Measurements from ENCODE around the gene MUSK.

The MUSK gene

DNA sequence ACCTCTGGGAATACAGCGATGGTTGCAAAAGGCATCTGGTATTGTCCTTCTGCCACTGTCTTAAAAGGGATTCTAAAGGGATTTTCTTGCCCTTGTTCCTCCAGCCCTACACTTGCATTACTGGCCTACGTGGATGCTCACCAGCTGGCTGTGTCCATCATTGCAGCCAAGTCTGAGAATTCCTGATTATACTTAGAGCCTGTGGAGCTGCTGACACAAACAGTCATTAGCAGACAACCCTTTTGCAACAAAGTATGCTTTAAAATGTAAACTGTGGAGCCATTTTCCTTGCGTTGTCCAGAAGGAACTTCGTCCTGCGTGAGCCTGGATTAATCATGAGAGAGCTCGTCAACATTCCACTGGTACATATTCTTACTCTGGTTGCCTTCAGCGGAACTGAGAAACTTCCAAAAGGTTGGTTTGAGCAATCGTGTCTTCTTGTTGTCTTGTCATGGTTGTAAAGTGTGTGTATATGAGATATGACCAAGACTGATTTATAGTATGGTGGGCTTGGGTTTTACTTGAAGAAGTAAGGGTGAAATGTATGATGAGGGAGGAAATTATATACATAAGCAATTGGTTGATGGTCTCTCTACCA is at the start of gene MUSK:
MUSK (plus strand) TSS at position 222 of the 598 bp plus-strand sequence; CDS start at position 336, 114 bp downstream.
- Histone ChIP-seq H3K9ac (ENCODE audit: low read depth, low read length) (no peak within 1 kb of the TSS), H3K4me3 (ENCODE audit: low read depth, low read length) (no peak within 1 kb of the TSS), H3K36me3 (ENCODE audit: control insufficient read depth, insufficient read depth, low read length) (no peaks in the 10 kb centered on the region), H3K27me3 (ENCODE audit: control insufficient read depth, insufficient read depth, low read length) (no peaks in the 10 kb centered on the region), H3K4me1 (ENCODE audit: control insufficient read depth, insufficient read depth, low read length) (no peaks in the 10 kb centered on the region), H3K9me3 (ENCODE audit: control insufficient read depth, insufficient read depth, low read length) (no peaks in the 10 kb centered on the region)

DNA sequence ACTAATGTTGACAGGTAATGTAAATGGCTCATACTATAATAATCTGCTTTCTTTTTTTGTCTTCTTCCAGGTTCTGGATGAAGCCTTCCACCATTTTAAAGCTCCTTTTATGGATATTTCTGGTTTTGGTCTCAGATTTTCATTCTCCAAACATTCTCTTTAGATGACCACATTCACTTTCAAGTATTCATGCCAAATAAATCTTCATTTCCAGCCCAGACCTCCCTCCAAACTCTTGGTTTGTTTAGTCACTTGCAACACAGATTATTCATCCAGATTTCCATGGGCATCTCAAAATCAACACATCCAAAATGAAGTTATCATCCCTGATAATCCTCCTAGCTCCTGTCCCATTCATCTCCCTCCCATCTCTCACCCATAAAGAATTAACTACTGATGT is 48.8 kb upstream of the MUSK start:
- Histone ChIP-seq H3K9ac (ENCODE audit: low read depth, low read length) (no peak overlapping the region), H3K4me1 (ENCODE audit: control insufficient read depth, insufficient read depth, low read length) (no peaks in the 10 kb centered on the region), H3K36me3 (ENCODE audit: control insufficient read depth, insufficient read depth, low read length) (no peaks in the 10 kb centered on the region), H3K4me3 (ENCODE audit: low read depth, low read length) (no peak overlapping the region), H3K9me3 (ENCODE audit: control insufficient read depth, insufficient read depth, low read length) (no peaks in the 10 kb centered on the region), H3K27me3 (ENCODE audit: control insufficient read depth, insufficient read depth, low read length) (no peaks in the 10 kb centered on the region)

GRCh38 chr9:110620726-110621125 is 47.9 kb upstream of the MUSK start:
- Histone ChIP-seq H3K36me3 (ENCODE audit: control insufficient read depth, insufficient read depth, low read length) (no peaks in the 10 kb centered on the region), H3K27me3 (ENCODE audit: control insufficient read depth, insufficient read depth, low read length) (no peaks in the 10 kb centered on the region), H3K9me3 (ENCODE audit: control insufficient read depth, insufficient read depth, low read length) (no peaks in the 10 kb centered on the region), H3K9ac (ENCODE audit: low read depth, low read length) (no peak overlapping the region), H3K4me1 (ENCODE audit: control insufficient read depth, insufficient read depth, low read length) (no peaks in the 10 kb centered on the region), H3K4me3 (ENCODE audit: low read depth, low read length) (no peak overlapping the region)

- Histone ChIP-seq H3K9ac (ENCODE audit: low read depth, low read length) (no peak overlapping the region), H3K27me3 (ENCODE audit: control insufficient read depth, insufficient read depth, low read length) (no peaks in the 10 kb centered on the region), H3K4me1 (ENCODE audit: control insufficient read depth, insufficient read depth, low read length) (peaks cover 7% of the 10 kb centered on the region), H3K4me3 (ENCODE audit: low read depth, low read length) (no peak overlapping the region), H3K9me3 (ENCODE audit: control insufficient read depth, insufficient read depth, low read length) (no peaks in the 10 kb centered on the region), H3K36me3 (ENCODE audit: control insufficient read depth, insufficient read depth, low read length) (no peaks in the 10 kb centered on the region)
These were observed 46.2 kb upstream of the MUSK start for GRCh38 chr9:110622368-110622767.

DNA sequence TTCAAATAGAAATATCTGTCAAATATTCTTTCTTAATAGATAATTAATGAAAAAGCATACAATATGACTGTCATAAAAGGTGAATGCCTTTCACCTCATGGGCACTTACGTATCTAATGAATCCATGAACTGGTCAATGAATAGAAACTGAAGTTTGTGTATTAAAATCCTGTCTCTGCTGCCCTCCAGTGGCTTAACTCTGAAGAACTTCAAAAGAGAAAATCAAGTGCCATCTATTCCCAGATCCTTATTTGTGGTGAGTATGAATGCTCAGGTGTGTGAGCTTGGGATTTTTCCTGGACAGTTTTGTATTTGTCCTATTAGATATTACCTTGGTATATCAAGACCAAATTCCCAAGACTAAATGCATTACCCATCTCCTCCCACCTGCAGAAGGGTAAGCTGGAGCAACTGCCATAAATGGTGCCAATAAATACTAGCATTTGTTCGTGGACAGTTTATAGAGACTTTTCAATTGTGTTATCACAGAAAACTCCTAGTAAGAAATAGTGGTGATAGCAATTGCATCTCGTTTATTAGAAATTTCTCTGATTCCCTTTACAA is 45.0 kb upstream of the MUSK start:
- Histone ChIP-seq H3K27me3 (ENCODE audit: control insufficient read depth, insufficient read depth, low read length) (no peaks in the 10 kb centered on the region), H3K4me3 (ENCODE audit: low read depth, low read length) (no peak overlapping the region), H3K9ac (ENCODE audit: low read depth, low read length) (no peak overlapping the region), H3K4me1 (ENCODE audit: control insufficient read depth, insufficient read depth, low read length) (peaks cover 7% of the 10 kb centered on the region), H3K9me3 (ENCODE audit: control insufficient read depth, insufficient read depth, low read length) (no peaks in the 10 kb centered on the region), H3K36me3 (ENCODE audit: control insufficient read depth, insufficient read depth, low read length) (no peaks in the 10 kb centered on the region)

GRCh38 chr9:110626101-110626829 is 42.3 kb upstream of the MUSK start:
- H3K4me3 ChIP-seq (ENCODE audit: low read depth, low read length) = no peak overlapping the region
- H3K9ac ChIP-seq (ENCODE audit: low read depth, low read length) = no peak overlapping the region
- H3K27me3 ChIP-seq (ENCODE audit: control insufficient read depth, insufficient read depth, low read length) = no peaks in the 10 kb centered on the region
- peaks cover 7% of the 10 kb centered on the region for H3K4me1 ChIP-seq (ENCODE audit: control insufficient read depth, insufficient read depth, low read length)
- no peaks in the 10 kb centered on the region for H3K36me3 ChIP-seq (ENCODE audit: control insufficient read depth, insufficient read depth, low read length)
- H3K9me3 ChIP-seq (ENCODE audit: control insufficient read depth, insufficient read depth, low read length) = no peaks in the 10 kb centered on the region

DNA sequence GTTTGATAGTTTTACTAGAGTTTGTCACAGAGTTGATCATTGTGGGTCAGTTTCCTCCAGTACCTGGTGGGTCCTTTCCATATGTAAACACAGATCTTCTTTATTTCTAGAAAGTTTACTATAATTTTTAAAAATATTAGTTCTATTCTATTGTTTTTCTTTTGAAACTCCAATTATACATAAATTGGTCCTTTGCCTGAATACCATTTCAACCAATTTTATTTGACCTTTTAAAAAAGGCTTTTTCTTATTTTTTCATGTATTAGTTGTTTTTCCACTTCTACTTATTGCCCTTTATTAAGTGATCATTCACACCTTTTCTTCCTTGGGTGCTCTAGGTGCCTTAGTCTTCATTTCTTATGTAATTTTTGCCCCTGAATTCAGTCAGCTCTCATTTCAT is 33.0 kb upstream of the MUSK start:
- Histone ChIP-seq H3K27me3 (ENCODE audit: control insufficient read depth, insufficient read depth, low read length) (no peaks in the 10 kb centered on the region), H3K36me3 (ENCODE audit: control insufficient read depth, insufficient read depth, low read length) (no peaks in the 10 kb centered on the region), H3K4me1 (ENCODE audit: control insufficient read depth, insufficient read depth, low read length) (no peaks in the 10 kb centered on the region), H3K9ac (ENCODE audit: low read depth, low read length) (no peak overlapping the region), H3K9me3 (ENCODE audit: control insufficient read depth, insufficient read depth, low read length) (no peaks in the 10 kb centered on the region), H3K4me3 (ENCODE audit: low read depth, low read length) (no peak overlapping the region)

- Histone ChIP-seq H3K9ac (ENCODE audit: low read depth, low read length) (no peak overlapping the region), H3K27me3 (ENCODE audit: control insufficient read depth, insufficient read depth, low read length) (no peaks in the 10 kb centered on the region), H3K4me1 (ENCODE audit: control insufficient read depth, insufficient read depth, low read length) (no peaks in the 10 kb centered on the region), H3K4me3 (ENCODE audit: low read depth, low read length) (no peak overlapping the region), H3K36me3 (ENCODE audit: control insufficient read depth, insufficient read depth, low read length) (no peaks in the 10 kb centered on the region), H3K9me3 (ENCODE audit: control insufficient read depth, insufficient read depth, low read length) (no peaks in the 10 kb centered on the region)
These were observed 30.1 kb upstream of the MUSK start for GRCh38 chr9:110638381-110638954.

DNA sequence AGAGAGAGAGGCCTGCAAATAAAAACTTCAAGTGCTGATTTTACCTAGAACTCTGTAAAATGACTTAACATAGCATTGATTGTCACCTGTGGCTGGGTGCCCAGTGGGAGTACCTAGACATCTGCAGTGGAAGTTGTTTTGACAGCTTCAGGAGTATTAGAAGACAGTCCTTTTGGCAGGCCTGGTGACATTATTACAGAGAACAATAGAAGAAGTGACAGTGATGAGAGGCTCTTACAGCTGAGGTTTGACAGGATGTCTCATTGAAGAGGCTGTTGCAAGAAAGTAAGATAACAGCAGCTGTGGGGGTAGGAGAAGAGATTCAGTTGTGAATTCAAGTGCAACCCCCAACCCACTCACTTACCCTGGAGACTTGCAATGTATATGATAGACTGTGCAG is 27.9 kb upstream of the MUSK start:
- Histone ChIP-seq H3K4me3 (ENCODE audit: low read depth, low read length) (no peak overlapping the region), H3K9ac (ENCODE audit: low read depth, low read length) (no peak overlapping the region)

DNA sequence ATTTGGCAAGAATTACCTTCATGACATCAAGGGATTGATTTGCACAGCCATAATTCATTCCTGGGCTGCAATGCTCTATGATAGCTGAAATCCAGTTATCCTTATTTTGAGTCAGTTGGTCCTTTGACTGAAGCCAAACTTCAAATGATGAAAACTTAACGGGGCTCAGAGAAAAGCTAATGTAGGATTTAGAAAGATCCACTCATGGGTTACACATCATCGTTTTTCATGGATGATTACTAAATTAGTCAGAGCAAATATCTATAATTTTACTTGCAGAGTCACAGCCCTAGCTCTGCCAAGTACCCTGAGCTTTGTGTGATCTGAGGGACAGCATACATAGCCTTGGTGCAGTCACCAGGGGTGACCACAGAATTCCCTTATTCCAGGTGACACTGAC is 27.3 kb upstream of the MUSK start:
- Histone ChIP-seq H3K27me3 (ENCODE audit: control insufficient read depth, insufficient read depth, low read length) (no peaks in the 10 kb centered on the region), H3K9me3 (ENCODE audit: control insufficient read depth, insufficient read depth, low read length) (no peaks in the 10 kb centered on the region), H3K4me3 (ENCODE audit: low read depth, low read length) (no peak overlapping the region), H3K9ac (ENCODE audit: low read depth, low read length) (no peak overlapping the region), H3K4me1 (ENCODE audit: control insufficient read depth, insufficient read depth, low read length) (no peaks in the 10 kb centered on the region), H3K36me3 (ENCODE audit: control insufficient read depth, insufficient read depth, low read length) (no peaks in the 10 kb centered on the region)

More for the DNA sequence above, 27.9 kb upstream of the MUSK start:
- no peaks in the 10 kb centered on the region for H3K27me3 ChIP-seq (ENCODE audit: control insufficient read depth, insufficient read depth, low read length)
- no peaks in the 10 kb centered on the region for H3K36me3 ChIP-seq (ENCODE audit: control insufficient read depth, insufficient read depth, low read length)
- no peaks in the 10 kb centered on the region for H3K4me1 ChIP-seq (ENCODE audit: control insufficient read depth, insufficient read depth, low read length)
- H3K9me3 ChIP-seq (ENCODE audit: control insufficient read depth, insufficient read depth, low read length) = no peaks in the 10 kb centered on the region

GRCh38 chr9:110648696-110649095 is 19.9 kb upstream of the MUSK start:
- no peaks in the 10 kb centered on the region for H3K4me1 ChIP-seq (ENCODE audit: control insufficient read depth, insufficient read depth, low read length)
- H3K27me3 ChIP-seq (ENCODE audit: control insufficient read depth, insufficient read depth, low read length) = no peaks in the 10 kb centered on the region
- H3K36me3 ChIP-seq (ENCODE audit: control insufficient read depth, insufficient read depth, low read length) = no peaks in the 10 kb centered on the region
- no peaks in the 10 kb centered on the region for H3K9me3 ChIP-seq (ENCODE audit: control insufficient read depth, insufficient read depth, low read length)
- no peak overlapping the region for H3K4me3 ChIP-seq (ENCODE audit: low read depth, low read length)
- H3K9ac ChIP-seq (ENCODE audit: low read depth, low read length) = no peak overlapping the region

DNA sequence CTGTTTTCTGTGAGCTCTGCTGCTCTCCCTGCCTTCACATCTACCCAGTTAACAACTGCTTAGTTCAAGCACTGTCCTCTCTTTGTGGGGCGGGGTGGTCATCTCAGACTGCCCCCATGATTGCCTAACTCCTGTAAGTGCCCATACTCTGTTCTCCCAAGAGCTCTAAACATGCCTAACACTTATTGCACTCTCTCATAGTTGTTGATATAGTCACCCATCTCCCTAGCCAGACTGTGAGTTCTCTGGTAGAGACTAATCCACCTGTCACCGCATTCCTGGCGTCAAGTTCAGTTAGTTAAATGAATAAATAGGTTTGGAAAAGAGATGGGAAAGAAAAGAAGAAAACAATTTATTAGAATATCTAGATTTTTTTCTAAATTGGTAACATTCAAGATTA is 18.3 kb upstream of the MUSK start:
- Histone ChIP-seq H3K36me3 (ENCODE audit: control insufficient read depth, insufficient read depth, low read length) (no peaks in the 10 kb centered on the region), H3K4me1 (ENCODE audit: control insufficient read depth, insufficient read depth, low read length) (no peaks in the 10 kb centered on the region), H3K9me3 (ENCODE audit: control insufficient read depth, insufficient read depth, low read length) (no peaks in the 10 kb centered on the region), H3K4me3 (ENCODE audit: low read depth, low read length) (no peak overlapping the region), H3K9ac (ENCODE audit: low read depth, low read length) (no peak overlapping the region), H3K27me3 (ENCODE audit: control insufficient read depth, insufficient read depth, low read length) (no peaks in the 10 kb centered on the region)

All from iPS-15b (cell line).